VCaP (cell line): Measurements from ENCODE around the gene MTG2.

ENCODE experiments used
- H3K27ac ChIP-seq: fragments of 450-650 bp; 2 replicates; pipeline ENCODE4 v1.5.1; 2017
- CTCF ChIP-seq: fragments of 450-650 bp; conservative IDR thresholded peaks from 2 replicates; pipeline ENCODE4 v1.5.1; 2017; ENCODE audit warnings: mild to moderate bottlenecking, moderate library complexity

The MTG2 gene

GRCh38 chr20:62192635-62193034, 9.8 kb downstream of the MTG2 start:
- no peak for TF ChIP-seq CTCF
- no peak overlapping the region for H3K27ac ChIP-seq

- TF ChIP-seq CTCF = no peak
- no peak overlapping the region for H3K27ac ChIP-seq
These were observed 10.5 kb downstream of the MTG2 start for GRCh38 chr20:62193079-62194025.

- no peak overlapping the region for H3K27ac ChIP-seq
- no peak for TF ChIP-seq CTCF
These were observed 12.2 kb downstream of the MTG2 start for GRCh38 chr20:62195075-62195405.

- no peak for TF ChIP-seq CTCF
- no peak overlapping the region for H3K27ac ChIP-seq
These were observed 12.9 kb downstream of the MTG2 start for GRCh38 chr20:62195736-62196135.

GRCh38 chr20:62196286-62196685, 13.5 kb downstream of the MTG2 start:
- H3K27ac ChIP-seq = no peak overlapping the region
- no peak for TF ChIP-seq CTCF

GRCh38 chr20:62197311-62197710, 14.5 kb downstream of the MTG2 start:
- no peak for TF ChIP-seq CTCF
- no peak overlapping the region for H3K27ac ChIP-seq

- TF ChIP-seq CTCF = no peak
- H3K27ac ChIP-seq = no peak overlapping the region
These were observed 15.0 kb downstream of the MTG2 start for GRCh38 chr20:62197801-62198200.
